Loucy (cell line): ENCODE measurements around the gene CR1.
"Not testable (repeated sequence)": the region's sequence is repeated elsewhere in the genome, so short reads cannot be mapped to it uniquely, and the experiment has no call there.

Source experiments
- CTCF ChIP-seq: fragments of 200-600 bp; sonication (generic); conservative IDR thresholded peaks from 2 replicates; pipeline ENCODE4 v1.5.1; 2014; ENCODE audit warnings: mild to moderate bottlenecking, antibody characterized with exemption, low read length
- EZH2phosphoT487 ChIP-seq: fragments of 200-600 bp; IDR thresholded peaks from 2 replicates; pipeline ENCODE4 v1.6.1; 2018; ENCODE audit warnings: antibody characterized with exemption, mild to moderate bottlenecking, moderate library complexity, borderline replicate concordance

GRCh38 chr1:207528401-207528800 lies 32.4 kb downstream of the CR1 start:
- TF ChIP-seq CTCF, EZH2phosphoT487: not testable (repeated sequence)
